ENCODE results near the gene FAR2. TPM values are rescaled to one million over a fixed set of nuclear protein-coding genes. Genes with fewer than 3 reads are reported as not detected.
"Not testable (repeated sequence)": the region's sequence is repeated elsewhere in the genome, so short reads cannot be mapped to it uniquely, and the experiment has no call there.

Gene FAR2
- 58.2 and 80.8 TPM in 2 replicates for total RNA-seq

DNA sequence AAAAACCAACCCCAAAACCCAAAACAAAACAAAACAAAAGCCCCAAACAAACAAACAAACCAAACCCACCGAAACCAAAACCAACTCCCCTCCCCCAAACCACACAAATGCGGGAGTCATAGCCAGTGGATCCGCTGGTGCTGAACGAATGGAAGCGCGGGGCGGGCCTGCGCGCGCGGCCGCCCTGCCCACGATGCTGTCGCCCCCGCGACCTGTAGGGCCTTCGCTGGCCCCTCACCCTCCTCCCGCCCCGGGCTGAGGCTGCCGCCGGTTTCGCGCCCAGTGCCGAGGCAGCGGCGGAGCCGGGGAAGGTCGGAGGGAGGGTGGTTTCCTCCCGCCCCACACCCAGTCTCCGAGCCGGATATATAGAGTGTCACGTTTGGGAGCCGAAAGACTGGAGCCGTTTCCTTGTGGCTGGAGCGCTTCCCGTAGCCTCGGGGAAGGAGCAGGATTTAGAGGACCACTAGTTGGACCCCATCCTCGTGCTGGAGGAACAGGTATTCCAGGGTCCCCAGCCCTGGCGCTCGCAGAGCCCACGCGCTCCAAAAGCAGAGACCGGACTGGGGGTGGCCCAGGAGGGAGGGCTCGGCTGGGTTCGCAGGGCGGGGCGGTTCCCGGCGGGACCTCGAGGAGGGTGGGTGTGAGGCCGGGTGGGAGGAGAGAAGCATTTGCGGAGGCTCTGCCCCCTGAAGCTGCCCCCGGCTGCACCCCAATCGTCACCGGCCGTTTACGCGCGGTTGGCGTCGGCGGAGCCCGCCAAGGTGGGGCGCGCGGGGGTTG lies at the start of gene FAR2:
TSS of gene FAR2 (plus strand) at position 368 of the 780 bp plus-strand sequence. CDS start 121,172 bp downstream, outside the sequence.
- DNase-seq (ENCODE audit: low read depth in 2 of 2): peak in 1 of 2 donors; percentile 64

DNA sequence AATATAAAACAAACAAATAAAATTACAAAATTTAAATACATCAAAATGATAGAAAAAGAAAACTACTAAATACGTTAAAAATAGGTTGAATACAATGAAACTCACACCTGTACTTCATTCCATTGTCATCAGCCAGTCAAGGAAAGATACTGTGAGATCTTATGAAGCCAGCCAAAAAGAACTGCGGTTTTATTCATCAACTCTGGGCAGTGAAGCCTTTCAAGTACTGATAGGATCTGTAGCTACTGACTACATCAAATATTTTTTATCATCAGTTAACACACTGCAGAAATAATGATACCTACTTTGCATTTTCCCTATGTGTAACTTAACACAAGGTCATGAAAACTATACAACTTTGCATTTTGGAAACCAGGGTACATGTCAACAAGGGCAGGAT lies 46.3 kb upstream of the FAR2 start:
- no peak for DNase-seq (ENCODE audit: low read depth in 2 of 2)

DNA sequence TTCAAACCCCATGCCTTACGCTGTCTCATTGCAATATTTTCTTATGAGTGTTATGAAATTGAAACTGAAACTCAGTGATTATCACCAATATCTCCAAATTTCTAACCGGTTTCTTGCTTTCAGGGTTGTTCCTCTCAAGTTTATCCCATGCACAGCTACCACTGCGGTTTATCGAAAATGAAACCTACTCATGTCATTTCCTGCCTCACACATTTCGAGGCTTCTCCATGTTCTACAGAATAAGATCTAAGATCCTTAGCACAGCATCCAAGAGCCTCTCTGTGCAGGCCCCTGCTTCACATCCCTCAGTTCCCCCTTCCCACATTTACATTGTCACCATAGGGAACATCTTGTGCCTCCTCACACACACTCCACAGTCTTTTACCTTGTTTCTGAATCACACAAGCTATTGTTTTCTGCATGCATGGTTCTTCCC lies 45.5 kb upstream of the FAR2 start:
- DNase-seq (ENCODE audit: low read depth in 2 of 2): no peak

DNA sequence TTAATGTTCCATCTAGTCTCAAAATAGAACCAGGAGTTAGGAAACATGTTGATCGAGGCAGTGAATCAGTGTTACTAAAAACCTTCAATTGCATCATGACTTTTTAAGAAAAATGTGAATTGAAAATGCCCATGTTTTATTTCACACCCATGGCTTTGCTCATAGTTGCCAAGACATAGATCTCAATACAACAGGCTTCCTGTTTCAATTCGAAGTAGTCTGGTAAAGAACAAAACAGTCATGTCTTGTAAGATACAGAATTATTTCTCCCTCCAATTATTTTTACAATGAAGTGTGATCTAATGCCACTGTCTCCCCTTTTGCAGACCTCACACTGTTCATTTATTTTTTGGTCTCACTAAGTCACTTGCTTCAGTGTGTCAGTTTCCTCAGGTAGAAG lies 44.6 kb upstream of the FAR2 start:
- DNase-seq (ENCODE audit: low read depth in 2 of 2): no peak

DNA sequence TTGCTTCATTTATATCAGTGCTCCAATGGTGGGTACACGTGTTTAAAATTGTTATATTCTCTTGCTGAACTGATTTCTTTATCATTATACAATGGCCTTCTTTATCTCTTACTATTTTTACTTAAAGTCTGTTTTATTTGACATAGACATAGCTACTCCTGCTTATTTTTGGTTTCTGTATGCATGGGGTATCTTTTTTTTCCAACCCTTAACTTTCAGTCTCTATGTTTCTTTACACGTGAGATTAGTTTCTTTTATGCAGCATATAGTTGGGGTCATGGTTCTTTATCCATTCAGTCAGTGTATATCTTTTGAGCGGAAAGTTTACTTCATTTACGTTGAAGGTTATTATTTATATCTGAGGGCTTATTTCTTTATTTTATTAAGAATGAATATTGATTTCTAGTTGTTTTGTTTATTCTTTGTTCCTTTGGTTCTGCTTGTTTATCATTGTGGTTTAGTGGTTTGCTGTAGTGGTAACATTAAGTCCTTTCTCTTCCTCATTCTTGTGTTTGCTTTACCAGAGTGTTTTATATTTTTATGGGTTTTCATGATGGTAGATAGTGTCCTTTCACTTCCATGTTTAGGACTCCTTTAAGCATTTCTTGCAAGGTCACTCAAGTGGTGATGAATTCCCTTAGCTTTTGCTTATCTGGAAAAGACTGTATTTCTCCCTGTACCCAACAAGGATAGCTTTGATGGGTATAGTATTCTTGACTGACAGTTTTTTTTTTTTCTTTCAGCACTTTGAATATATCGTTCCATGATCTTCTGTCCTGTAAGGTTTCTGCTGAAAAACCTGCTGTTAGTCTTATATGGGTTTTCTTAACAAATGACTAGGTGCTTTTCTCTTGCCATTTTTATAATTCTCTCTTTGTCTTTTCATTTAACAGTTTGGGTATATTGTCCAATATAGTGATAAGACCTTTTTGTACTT lies 38.3 kb upstream of the FAR2 start:
- no peak for DNase-seq (ENCODE audit: low read depth in 2 of 2)

DNA sequence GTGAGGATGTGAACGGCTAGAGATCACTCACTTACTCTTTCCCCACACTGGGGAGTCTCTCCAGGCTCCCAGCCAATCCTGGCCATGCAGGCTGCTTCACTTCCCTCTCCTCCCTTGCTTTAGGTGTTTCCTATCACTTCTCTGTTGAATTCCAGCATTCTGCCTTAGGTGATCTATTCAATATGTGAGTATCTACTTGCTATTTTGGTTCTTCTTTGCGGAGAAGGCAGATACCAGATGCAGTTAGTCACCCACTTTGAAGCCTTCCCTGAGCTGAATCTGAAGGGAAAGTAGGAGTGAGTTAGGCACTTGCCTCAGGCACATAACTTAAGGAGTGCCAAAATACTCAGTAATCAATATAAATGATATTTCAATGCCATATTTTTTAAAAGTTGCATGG lies 36.0 kb upstream of the FAR2 start:
- DNase-seq (ENCODE audit: low read depth in 2 of 2): no peak

DNA sequence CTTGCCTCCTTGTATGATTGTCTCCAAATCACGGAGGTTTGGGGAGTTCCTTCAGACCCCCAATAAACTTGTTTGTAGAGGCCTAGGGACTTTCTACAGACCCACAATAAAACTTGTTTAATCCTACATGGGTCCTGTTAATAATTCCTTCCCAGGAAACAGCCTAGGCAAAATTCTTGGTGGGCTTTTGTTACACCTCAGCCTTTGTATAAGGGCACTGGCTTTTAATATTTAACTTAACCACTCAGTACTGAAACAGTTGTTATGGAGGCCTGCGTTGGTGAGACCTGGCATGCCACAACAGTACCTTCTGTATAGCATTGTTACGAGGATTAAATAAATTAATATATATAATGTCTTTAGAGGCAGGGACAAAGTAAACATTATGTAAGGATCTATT lies 32.7 kb upstream of the FAR2 start:
- DNase-seq (ENCODE audit: low read depth in 2 of 2): no peak

DNA sequence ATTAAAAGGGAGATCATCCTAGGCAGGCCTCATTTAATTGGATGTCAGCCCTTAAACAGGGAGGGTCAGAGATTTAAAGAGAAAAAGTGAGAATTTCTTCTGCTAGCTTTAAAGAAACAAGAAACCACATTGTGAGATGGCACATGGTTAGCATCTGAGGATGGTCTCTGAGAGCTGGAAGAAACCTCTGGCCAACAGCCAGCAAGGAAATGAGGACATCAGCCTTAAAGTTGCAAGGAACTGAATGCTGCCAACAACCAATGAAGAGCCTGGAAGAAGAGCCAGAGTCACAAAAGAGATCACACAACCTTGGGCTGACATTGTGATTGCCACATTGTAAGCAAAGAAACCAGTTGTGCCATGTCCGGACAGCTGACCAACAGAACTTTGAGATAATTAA lies 17.5 kb upstream of the FAR2 start:
- DNase-seq (ENCODE audit: low read depth in 2 of 2): peak in 1 of 2 donors; percentile 40

GRCh38 chr12:29132316-29132715 lies 16.8 kb upstream of the FAR2 start:
- DNase-seq (ENCODE audit: low read depth in 2 of 2): no peak

GRCh38 chr12:29133181-29133580 lies 15.9 kb upstream of the FAR2 start:
- no peak for DNase-seq (ENCODE audit: low read depth in 2 of 2)

GRCh38 chr12:29133680-29134079 lies 15.4 kb upstream of the FAR2 start:
- no peak for DNase-seq (ENCODE audit: low read depth in 2 of 2)

DNA sequence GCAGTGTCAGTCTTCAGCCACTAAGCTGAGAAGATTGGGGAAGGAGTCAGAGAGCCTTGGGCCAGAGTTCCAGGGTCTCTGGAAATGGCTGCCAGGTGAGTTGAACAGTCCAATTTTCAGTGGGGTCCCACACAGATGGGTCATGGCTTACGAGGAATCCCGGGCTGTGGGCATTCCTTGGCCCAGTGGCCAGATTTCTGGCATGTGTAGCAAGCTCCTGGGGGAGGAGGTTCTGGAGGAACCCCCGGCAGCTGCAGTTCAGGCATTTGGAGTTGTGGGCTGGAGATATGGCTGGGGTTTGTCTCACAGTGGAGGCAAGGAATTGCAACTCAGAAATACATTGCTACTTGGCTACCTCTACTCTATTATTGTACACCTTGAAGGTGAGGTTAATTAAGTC lies 10.8 kb upstream of the FAR2 start:
- DNase-seq (ENCODE audit: low read depth in 2 of 2): not testable (repeated sequence)

- not testable (repeated sequence) for DNase-seq (ENCODE audit: low read depth in 2 of 2)
These were observed 10.2 kb upstream of the FAR2 start for GRCh38 chr12:29138855-29139254.

- no peak for DNase-seq (ENCODE audit: low read depth in 2 of 2)
These were observed 3.5 kb upstream of the FAR2 start for GRCh38 chr12:29145372-29146170.

GRCh38 chr12:29146196-29146595 lies 2.9 kb upstream of the FAR2 start:
- no peak for DNase-seq (ENCODE audit: low read depth in 2 of 2)

- DNase-seq (ENCODE audit: low read depth in 2 of 2): peak in 1 of 2 donors; percentile 46
These were observed 1.1 kb upstream of the FAR2 start for GRCh38 chr12:29147731-29148595.

GRCh38 chr12:29148596-29148910 lies 525 bp upstream of the FAR2 start:
- no peak for DNase-seq (ENCODE audit: low read depth in 2 of 2)

- DNase-seq (ENCODE audit: low read depth in 2 of 2): no peak
These were observed 708 bp downstream of the FAR2 start for GRCh38 chr12:29149691-29150281.

DNA sequence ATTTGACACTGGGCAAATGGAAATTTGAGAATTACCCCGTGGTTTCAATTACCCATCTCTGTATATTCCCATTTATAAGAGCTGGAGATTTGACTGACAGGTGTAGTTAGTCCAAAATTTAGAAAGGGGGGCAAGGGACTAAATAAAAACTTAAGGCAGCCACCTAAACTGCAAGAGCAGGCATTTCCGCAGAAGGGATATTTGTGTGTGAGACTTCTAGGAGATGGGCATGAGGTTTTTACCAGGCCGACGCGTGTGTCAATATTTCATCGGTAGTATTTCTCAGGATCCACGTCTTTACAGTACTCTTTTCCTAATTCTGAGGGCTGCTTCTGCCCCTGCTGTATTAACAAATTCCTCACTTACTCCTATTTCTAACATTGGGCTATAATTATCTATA lies 1.4 kb downstream of the FAR2 start:
- DNase-seq (ENCODE audit: low read depth in 2 of 2): no peak

GRCh38 chr12:29152223-29152868 lies 3.3 kb downstream of the FAR2 start:
- DNase-seq (ENCODE audit: low read depth in 2 of 2): no peak

Measured in dermis microvascular lymphatic vessel endothelial cell (primary cell).